Tibial artery (tissue), 4 donors: ENCODE measurements around the gene JPT2.

ENCODE experiments used
- DNase-seq, 2 donors: peaks; one replicate each; pipeline ENCODE4 v3.0.0-alpha.2; 2019
- H3K27ac ChIP-seq, 2 donors: fragments of 200-600 bp; sonication (generic) in 1 of 2; 1 replicate in 1 of 2; 2 replicates in 1 of 2; pipeline ENCODE4 v1.5.1; 2018 to 2019; ENCODE audit warnings: mild to moderate bottlenecking in 1 of 2
- H3K27me3 ChIP-seq, 2 donors: fragments of 200-600 bp; sonication (generic) in 1 of 2; one replicate each; pipeline versions ENCODE4 v1.5.1 to v1.6.0; 2016 to 2019
- H3K36me3 ChIP-seq, 3 donors: fragments of 200-600 bp; sonication (generic) in 2 of 3; one replicate each; pipeline ENCODE4 v1.5.1; 2016 to 2019; ENCODE audit warnings: mild to moderate bottlenecking in 2 of 3
- H3K4me1 ChIP-seq, 4 donors: fragments of 200-600 bp; sonication (generic) in 2 of 4; 1 replicate in 3 of 4; 2 replicates in 1 of 4; pipeline ENCODE4 v1.5.1; 2016 to 2019
- H3K4me3 ChIP-seq, 2 donors: fragments of 200-600 bp; sonication (generic) in 1 of 2; 1 replicate in 1 of 2; 2 replicates in 1 of 2; pipeline ENCODE4 v1.5.1; 2018 to 2019; ENCODE audit warnings: mild to moderate bottlenecking in 2 of 2
- H3K9me3 ChIP-seq, 3 donors: fragments of 200-600 bp; sonication (generic) in 1 of 3; one replicate each; pipeline ENCODE4 v1.5.1; 2016 to 2019
- intact Hi-C: fragments of 100-400 bp; cut with DNase I; formaldehyde crosslinking; loops from one replicate; pipeline ENCODE4 v1.15.0; 2023; ENCODE audit warnings: low total_unique reads
- TF ChIP-seq, protein P1 (sequence below), 2 experiments: fragments of 200-600 bp in 1 of 2; fragments of 450-650 bp in 1 of 2; IDR thresholded peaks; one replicate each; pipeline ENCODE4 v1.5.1; 2017 to 2019; ENCODE audit warnings: antibody characterized with exemption in 2 of 2, mild to moderate bottlenecking in 1 of 2, moderate library complexity in 1 of 2

The JPT2 gene

DNA sequence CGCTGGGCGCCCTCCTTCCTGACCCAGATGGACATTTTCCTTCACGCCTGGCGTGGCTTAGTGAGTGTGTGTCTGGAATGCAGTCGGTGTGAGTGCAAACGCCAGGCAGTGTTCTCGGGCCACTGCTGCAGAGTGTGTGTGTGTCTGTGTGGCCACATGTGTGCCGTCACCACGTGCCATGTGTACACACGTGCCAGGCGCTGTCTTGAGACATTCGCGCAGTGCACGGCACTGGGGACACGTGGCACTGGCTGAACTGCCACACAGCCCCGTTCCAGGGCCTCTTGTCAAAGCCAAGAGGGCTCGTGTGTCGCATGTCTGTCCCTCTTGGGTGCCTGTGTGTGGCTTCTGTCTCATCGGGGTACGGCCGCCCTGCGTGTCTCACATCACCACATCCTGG, 56.7 kb downstream of the JPT2 start:
- Histone ChIP-seq H3K4me1 (no peaks in the 10 kb centered on the region), H3K4me3 (no peak overlapping the region), H3K9me3 (no peaks in the 10 kb centered on the region), H3K36me3 (peaks cover 16 to 48% (median 44%) of the 10 kb centered on the region in 3 donors), H3K27ac (no peak overlapping the region), H3K27me3 (no peaks in the 10 kb centered on the region)
- TF ChIP-seq, protein P1, sequence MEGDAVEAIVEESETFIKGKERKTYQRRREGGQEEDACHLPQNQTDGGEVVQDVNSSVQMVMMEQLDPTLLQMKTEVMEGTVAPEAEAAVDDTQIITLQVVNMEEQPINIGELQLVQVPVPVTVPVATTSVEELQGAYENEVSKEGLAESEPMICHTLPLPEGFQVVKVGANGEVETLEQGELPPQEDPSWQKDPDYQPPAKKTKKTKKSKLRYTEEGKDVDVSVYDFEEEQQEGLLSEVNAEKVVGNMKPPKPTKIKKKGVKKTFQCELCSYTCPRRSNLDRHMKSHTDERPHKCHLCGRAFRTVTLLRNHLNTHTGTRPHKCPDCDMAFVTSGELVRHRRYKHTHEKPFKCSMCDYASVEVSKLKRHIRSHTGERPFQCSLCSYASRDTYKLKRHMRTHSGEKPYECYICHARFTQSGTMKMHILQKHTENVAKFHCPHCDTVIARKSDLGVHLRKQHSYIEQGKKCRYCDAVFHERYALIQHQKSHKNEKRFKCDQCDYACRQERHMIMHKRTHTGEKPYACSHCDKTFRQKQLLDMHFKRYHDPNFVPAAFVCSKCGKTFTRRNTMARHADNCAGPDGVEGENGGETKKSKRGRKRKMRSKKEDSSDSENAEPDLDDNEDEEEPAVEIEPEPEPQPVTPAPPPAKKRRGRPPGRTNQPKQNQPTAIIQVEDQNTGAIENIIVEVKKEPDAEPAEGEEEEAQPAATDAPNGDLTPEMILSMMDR (IDR thresholded peaks at IDR 0.05): no peak
- intact Hi-C loops: no loop called here
- no peak for DNase-seq

DNA sequence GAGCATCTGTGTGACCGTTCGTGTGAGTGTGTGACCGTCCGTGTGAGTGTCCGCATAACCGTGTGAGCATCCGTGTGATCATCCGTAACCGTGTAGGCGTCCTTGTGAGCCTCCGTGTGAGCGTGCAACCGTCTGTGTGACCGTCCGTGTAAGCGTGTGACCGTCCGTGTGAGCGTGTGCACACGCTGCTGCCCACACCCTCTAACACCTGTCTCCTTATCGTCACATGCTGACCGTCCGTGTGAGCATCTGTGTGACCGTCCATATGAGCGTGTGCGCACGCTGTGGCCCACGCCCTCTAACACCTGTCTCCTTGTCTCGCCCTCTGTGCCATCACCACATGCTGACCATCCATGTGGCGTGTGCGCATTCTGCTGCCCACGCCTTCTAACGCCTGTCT, 62.2 kb downstream of the JPT2 start:
- H3K36me3 ChIP-seq: peaks cover 15 to 50% (median 40%) of the 10 kb centered on the region in 3 donors

DNA sequence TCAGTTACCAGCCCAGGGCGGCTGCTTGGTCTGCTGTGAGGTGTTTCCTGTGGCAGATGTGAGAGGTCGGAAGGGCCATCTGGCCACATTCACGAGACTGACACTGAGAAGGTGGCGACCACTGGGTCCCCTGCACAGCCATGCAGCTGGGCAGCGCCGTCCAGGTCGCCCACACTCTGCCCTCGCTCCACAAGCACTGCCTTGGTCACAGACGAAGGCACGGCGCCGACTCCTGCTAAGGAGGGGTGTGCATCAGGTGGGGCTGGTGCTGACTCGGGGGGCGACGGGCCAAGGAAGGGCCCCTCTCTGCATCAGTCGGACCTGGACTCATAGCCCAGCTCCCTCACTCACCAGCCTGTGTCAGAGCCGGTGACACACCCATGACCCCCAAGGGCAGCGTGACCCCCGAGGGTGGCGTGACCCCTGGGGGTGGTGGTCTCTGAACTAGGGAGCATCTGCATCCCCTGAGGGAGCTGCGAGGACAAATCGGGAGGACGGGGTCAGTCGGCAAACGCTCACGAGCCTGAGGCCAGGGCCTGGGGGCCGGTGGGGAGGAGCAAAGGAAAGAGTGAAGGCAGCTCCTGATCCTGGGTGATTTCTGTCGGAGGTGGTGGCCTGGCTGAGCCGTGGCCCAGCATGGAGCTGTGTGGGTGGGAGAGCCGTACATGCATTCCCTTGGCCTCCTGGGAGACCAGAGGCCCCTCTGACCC, 62.9 kb downstream of the JPT2 start:
- no peak overlapping the region for H3K27ac ChIP-seq
- no peaks in the 10 kb centered on the region for H3K27me3 ChIP-seq
- H3K36me3 ChIP-seq: peaks cover 15 to 57% (median 47%) of the 10 kb centered on the region in 3 donors
- intact Hi-C loops: no loop called here
- no peaks in the 10 kb centered on the region for H3K9me3 ChIP-seq
- TF ChIP-seq, protein P1 (IDR thresholded peaks at IDR 0.05): no peak
- DNase-seq: no peak
- no peaks in the 10 kb centered on the region for H3K4me1 ChIP-seq
- H3K4me3 ChIP-seq: no peak overlapping the region

More for the DNA sequence above, 62.2 kb downstream of the JPT2 start:
- TF ChIP-seq, protein P1 (IDR thresholded peaks at IDR 0.05): no peak
- Histone ChIP-seq H3K4me1 (no peaks in the 10 kb centered on the region), H3K27me3 (no peaks in the 10 kb centered on the region), H3K27ac (no peak overlapping the region), H3K4me3 (no peak overlapping the region), H3K9me3 (no peaks in the 10 kb centered on the region)
- no peak for DNase-seq
- intact Hi-C loops: no loop called here

DNA sequence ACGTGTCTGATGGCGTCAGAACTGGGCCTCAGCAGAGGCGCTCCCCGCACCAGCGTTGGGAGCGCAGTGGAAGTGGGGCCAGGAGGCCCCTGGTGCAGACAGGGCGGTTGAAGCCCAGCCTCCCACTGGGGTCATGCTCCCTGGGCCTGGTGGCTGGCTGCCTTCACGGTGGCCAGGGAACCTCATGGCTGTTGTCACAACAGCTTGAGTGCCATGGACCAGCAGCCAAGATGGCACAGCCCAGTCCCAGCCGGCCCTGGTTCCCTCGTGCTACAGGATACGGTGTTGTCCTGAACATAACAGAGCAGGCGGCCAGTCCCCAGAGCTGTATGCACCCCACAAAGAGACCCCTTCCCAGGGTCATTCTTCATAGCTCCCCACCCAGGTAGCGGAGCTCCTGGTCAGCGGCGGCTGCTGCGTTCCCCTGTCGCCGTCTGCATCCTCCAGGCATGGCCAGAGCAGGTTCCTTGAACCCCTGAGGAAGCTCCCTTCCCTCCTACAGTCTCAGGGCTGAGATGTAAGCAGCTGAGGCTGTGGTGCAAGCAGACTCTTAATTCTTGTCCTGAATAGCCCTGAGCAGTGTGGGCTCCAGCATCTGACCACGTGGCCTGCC, 63.6 kb downstream of the JPT2 start:
- TF ChIP-seq, protein P1 (IDR thresholded peaks at IDR 0.05): no peak

DNA sequence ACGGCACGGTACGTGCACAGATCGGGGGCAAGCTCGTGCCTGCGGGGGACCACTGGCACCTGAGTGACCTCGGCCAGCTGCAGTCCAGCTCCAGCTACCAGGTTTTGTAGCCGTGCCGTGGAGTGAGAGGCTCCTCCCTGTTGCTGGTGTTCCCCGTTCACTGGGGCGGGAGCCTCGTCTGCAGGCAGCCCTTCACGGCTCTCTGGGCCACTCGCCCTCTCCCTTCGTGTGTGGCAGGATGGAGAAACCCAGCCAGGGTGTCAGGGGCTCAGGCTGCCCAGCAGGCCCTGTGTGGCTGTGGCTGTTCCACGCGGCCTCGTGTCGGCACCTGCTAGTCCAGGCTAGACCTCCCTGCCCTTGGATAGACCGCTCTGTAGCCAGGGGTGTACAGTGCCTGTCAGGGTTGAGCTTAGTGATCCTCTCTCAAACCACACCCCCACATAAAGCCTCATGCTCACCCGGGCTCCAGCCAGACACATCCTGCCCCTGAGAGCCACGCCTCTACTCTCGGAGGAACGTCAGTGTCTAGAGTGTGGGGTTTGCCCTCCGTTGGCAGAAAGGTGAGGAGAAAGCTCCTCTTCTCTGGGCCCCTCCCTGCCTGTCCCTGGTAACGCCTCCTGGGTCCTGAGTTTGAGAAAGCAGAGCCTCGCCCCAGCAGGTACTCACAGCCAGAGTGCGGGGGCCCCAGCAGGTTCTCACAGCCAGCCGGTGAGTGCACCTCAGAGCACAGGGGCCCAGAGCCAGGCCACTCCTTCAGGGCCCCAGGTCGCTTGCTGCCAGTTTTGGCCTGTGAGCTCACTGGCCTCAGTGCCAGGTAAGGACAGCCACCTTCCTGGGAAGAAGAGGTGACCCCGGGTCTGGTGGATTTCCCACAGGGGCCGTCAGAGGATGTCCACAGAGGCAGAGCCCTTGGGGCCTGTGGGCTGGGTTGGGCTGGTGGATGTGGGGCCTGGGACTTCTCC, 65.6 kb downstream of the JPT2 start:
- no peaks in the 10 kb centered on the region for H3K27me3 ChIP-seq
- DNase-seq: no peak
- H3K4me3 ChIP-seq: no peak overlapping the region
- no peaks in the 10 kb centered on the region for H3K9me3 ChIP-seq
- H3K27ac ChIP-seq: no peak overlapping the region
- H3K36me3 ChIP-seq: peaks cover 26 to 84% (median 71%) of the 10 kb centered on the region in 3 donors
- intact Hi-C loops: no loop called here
- no peaks in the 10 kb centered on the region for H3K4me1 ChIP-seq
- TF ChIP-seq, protein P1 (IDR thresholded peaks at IDR 0.05): no peak

More for the DNA sequence above, 63.6 kb downstream of the JPT2 start:
- Histone ChIP-seq H3K27me3 (no peaks in the 10 kb centered on the region), H3K27ac (no peak overlapping the region), H3K36me3 (peaks cover 15 to 64% (median 51%) of the 10 kb centered on the region in 3 donors), H3K4me1 (no peaks in the 10 kb centered on the region), H3K9me3 (no peaks in the 10 kb centered on the region), H3K4me3 (no peak overlapping the region)
- intact Hi-C loops: no loop called here
- DNase-seq: no peak
